ENCODE data around the gene ARMH1.

- no peak for TF ChIP-seq ZNF140 (tag by site-specific recombination; IDR thresholded peaks at IDR 0.05)
- TF ChIP-seq CTCF (tag by site-specific recombination; IDR thresholded peaks at IDR 0.05) = peak; percentile 21; the same call in 1 of the 2 replicates
- no peak for TF ChIP-seq ZBTB44 (tag by site-specific recombination; IDR thresholded peaks at IDR 0.05)
- TF ChIP-seq KLF16 (tag by site-specific recombination; IDR thresholded peaks at IDR 0.05) = no peak
Observed at GRCh38 chr1:44677201-44677766, 2.8 kb downstream of the ARMH1 start.

All from HEK293 (cell line).